DMS53 (cell line): Measurements from ENCODE around the gene LAIR1.
"Not testable (repeated sequence)": the region's sequence is repeated elsewhere in the genome, so short reads cannot be mapped to it uniquely, and the experiment has no call there.

Experiments used
- DNase-seq: peaks from one replicate; lab custom pipeline; 2025; lab: John Stamatoyannopoulos, UW

LAIR1 gene

GRCh38 chr19:54376610-54377285 lies 12.0 kb upstream of the LAIR1 start:
- no peak for DNase-seq

GRCh38 chr19:54375181-54375938 lies 10.6 kb upstream of the LAIR1 start:
- DNase-seq: not testable (repeated sequence)

- DNase-seq: no peak
Observed at GRCh38 chr19:54373781-54374631, 9.3 kb upstream of the LAIR1 start.

- not testable (repeated sequence) for DNase-seq
Observed at GRCh38 chr19:54371453-54371852, 6.7 kb upstream of the LAIR1 start.

GRCh38 chr19:54370434-54370796 lies 5.7 kb upstream of the LAIR1 start:
- not testable (repeated sequence) for DNase-seq

GRCh38 chr19:54369688-54370433 lies 5.1 kb upstream of the LAIR1 start:
- not testable (repeated sequence) for DNase-seq

GRCh38 chr19:54369082-54369687 lies 4.5 kb upstream of the LAIR1 start:
- no peak for DNase-seq

GRCh38 chr19:54366811-54367210 lies 2.1 kb upstream of the LAIR1 start:
- no peak for DNase-seq

- DNase-seq: not testable (repeated sequence)
Observed at GRCh38 chr19:54365798-54366197, 1.1 kb upstream of the LAIR1 start.

- not testable (repeated sequence) for DNase-seq
Observed at GRCh38 chr19:54361680-54362422, 2.9 kb downstream of the LAIR1 start.

GRCh38 chr19:54359149-54359820 lies 5.4 kb downstream of the LAIR1 start:
- not testable (repeated sequence) for DNase-seq

GRCh38 chr19:54357381-54357780 lies 7.3 kb downstream of the LAIR1 start:
- no peak for DNase-seq

GRCh38 chr19:54356444-54357056 lies 8.2 kb downstream of the LAIR1 start:
- no peak for DNase-seq

- DNase-seq: no peak
Observed at GRCh38 chr19:54355675-54356074, 9.1 kb downstream of the LAIR1 start.

- DNase-seq: no peak
Observed at GRCh38 chr19:54354761-54355160, 10.0 kb downstream of the LAIR1 start.

GRCh38 chr19:54352546-54352945 lies 12.2 kb downstream of the LAIR1 start:
- DNase-seq: no peak

- DNase-seq: no peak
Observed at GRCh38 chr19:54352041-54352440, 12.7 kb downstream of the LAIR1 start.

GRCh38 chr19:54351474-54351873 lies 13.3 kb downstream of the LAIR1 start:
- no peak for DNase-seq

GRCh38 chr19:54345938-54346386 lies 18.8 kb downstream of the LAIR1 start:
- DNase-seq: no peak

GRCh38 chr19:54343868-54344267 lies 20.9 kb downstream of the LAIR1 start:
- DNase-seq: no peak
